ENCODE data around the gene KLF15.

The KLF15 gene

DNA sequence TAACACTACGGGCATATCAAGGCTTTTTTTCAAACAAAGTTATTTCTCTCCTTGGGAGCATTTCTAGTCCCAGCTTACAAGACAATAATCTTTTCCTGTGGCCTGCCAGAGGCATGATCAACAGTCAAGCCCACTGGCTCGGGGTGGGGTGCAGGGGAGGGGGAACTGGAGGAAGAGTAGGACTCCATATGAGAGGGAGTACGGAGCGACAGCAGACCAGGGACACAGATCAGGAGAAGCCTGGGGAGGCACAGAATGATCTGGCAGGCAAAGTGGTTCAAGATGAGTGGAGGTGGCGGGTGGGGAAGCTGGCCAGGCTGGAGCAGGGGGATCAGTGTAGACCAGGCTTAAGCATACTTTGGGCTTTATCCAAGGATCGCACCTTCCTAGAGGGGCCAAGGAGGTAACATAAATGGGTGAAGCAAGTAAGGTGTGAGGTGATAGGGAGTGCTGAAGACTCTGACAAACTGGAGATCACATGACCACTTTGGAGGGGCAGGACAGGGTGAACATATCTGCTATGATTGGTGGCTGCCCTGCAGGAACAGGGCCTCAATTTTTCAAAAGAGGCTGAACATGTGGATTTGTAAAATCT, 37.4 kb downstream of the KLF15 start:
- no peak for DNase-seq

DNA sequence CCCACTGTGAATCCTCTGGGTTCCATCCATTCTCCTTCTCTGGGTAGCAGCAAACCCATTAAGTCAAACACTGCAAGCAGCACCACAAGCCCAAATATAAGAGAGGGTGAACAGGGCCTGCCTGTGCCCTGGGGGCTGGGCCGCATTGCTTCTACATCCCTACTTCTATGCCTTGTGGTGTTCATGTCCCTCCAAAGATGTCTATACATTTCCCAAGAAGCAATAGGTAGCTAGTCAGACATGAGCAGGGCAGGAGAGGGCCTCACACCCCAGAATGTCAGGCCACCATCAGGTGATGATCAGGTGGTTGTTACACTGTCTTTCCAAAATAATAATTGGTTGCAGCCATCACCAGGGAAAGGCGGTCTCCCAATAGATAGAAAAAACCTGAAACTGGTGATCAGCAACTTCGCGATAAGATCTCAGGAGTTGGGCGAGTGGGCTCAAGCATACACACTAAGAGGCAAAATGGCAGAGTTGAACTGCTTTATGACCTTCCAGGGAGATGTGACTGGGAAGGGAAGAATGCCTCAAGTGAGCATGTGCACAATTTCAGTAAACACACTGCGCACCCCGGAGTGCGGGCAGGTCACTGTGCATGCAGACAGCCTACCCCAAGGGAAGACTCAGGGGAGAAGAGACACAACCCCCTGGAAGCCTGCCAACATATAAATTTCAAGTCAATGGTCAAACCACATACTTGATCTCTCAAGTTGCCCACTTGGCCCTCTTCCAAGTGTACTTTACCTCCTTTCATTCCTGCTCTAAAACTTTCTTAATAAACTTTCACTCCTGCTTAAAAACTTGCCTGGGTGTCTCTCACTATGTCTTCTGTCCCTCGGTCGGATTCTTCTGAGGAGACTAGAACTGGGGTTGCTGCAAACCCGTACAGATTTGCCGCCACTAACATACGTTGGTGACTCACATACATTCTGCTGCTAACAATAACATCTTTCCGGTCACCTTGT, 39.9 kb downstream of the KLF15 start:
- DNase-seq, result no peak

DNA sequence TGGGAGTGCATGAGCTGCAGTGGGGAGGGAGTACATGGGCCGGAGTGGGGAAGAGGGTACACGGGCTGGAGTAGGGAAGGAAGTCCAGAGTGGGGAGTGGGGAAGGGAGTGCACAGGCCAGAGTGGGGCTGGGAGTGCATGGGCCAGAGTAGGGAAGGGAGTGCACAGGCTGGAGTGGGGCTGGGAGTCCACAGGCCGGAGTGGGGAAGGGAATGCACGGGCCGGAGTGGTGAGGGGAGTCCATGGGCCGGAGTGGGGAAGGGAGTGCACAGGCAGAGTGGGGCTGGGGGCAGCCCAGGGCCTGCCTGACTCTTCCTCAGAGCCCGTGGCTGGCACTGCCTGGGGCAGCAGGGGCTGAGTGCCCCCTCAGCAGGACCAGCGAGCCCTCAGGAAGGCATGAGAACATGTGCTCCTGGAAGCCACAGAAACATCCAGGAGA, 40.7 kb downstream of the KLF15 start:
- no peak for DNase-seq

DNA sequence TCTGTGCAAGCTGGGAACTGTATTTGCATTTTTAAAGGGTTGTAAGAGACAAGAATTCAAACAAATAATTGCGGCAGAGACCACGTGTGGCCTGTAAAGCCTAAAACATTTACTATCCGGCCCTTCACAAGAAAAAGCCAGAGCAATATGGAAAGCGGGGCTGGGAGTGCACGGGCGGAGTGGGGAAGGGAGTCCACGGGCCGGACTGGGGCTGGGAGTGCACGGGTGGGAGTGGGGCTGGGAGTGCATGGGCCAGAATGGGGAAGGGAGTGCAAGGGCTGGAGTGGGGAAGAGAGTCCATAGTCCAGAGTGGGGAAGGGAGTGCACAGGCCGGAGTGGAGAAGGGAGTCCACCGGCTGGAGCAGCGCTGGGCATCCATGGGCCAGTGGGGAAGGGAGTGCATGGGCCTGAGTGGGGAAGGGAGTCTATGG, 41.2 kb downstream of the KLF15 start:
- DNase-seq, result no peak

DNA sequence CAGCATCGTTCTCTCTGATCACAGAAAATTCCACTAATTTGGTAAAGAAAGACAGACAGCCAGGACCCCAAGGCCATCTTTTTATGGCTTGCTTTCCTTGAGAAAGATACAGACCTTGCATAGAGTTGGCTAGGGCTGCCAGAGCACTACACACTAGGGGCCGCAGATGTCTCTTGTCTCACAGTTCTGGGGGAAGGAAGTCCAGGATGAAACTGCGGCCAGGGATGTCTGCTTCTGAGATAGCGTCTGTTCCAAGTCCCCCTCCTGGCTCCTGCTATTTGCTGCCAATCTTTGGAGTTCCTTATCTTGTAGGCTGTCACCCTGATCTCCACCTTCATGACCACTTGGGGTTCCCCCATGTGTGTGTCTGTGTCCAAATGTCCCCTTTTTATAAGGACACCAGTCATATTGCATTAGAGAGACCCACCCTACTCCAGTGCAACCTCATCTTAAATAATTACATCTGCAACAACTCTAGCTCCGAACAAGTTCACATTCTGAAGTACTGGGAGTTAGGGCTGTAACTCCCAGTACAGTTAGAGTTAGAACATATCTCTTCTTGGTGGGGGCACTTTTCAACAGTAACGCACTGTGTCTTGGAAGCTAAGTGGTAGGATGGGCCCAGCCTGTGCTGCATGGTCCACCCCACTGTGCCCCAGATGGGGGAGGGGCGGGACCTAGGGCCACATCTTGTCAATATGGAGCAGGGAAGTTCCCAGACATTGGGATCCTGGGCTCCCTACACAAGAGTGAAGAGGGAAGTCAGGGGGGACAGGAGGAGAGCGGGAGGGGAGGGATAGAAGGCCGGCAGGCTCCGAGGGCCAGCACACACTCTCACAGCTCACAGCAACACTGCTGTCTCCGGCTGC, 42.2 kb downstream of the KLF15 start:
- DNase-seq, result no peak

DNA sequence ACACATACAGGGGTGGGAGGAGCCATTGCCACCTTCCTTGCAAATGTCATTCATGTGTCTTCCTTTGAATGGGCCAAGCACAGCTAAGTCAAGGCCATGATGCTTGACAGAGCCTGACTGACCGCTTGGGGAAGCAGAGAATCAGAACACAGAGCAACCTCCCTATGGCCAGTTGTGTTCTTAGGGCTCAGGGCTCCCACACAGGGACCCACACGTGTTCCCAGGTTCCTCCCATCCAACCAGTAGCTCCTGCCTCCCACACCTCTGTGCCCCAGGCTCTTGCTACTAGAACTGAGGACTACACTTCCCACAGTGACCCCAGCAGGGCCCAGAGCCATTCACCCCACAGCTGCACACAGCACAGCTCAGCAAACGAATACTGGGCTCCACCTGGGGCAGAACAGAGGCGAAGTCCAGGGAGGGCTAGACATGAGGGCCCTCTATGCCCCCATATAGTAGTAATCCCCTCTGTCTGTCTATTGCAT, 42.9 kb downstream of the KLF15 start:
- DNase-seq, result no peak

DNA sequence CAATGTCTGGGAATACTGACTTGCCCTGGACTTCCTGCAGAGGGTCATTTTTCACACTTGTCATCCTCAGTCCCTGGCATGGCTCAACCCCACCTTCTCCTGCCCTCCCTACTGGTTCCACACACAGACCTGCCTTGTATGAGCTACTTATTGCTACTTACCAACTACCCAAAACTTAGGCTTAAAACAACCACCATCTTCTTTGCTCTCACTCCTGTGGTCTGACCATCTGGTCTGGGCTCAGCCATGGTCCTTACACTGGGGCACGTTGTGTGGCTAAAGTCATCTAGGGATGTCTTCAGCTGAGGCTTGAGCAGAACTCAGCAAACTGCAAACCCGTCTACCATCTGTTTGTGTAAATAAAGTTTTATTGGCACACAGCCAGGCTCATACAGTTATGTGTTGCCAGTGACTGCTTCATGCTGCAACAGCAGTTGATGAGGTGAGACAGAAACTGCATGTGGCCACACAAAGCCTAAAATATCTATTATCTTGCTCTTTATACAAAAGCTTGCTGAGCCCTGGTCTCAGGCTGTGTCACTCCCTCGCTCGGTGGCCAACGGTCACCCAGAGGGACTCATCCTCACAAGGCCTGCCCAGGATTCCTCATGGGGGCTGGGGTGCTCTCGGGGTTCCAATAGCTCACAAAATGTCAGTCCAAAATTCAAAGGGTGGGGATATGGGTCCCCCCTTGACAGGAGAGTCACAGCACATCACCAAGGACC, 43.5 kb downstream of the KLF15 start:
- no peak for DNase-seq

DNA sequence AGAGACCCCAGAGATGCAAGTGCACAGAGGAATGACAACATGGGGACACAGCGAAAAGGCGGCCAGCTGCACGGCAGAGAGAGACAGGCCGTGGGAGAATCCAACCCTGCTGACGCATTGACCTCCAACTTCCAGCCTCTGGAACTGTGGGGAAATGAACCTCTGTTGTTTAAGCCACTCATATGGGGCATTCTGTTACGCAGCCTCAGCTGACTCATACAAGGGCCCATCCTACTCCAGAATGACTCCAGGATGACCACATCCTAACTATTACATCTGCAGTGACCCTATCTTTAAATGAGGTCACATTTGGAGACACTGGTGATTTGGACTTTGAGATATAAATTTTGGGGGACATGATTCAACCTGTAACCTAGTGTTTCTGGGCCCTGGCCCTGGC, 44.0 kb downstream of the KLF15 start:
- no peak for DNase-seq

DNA sequence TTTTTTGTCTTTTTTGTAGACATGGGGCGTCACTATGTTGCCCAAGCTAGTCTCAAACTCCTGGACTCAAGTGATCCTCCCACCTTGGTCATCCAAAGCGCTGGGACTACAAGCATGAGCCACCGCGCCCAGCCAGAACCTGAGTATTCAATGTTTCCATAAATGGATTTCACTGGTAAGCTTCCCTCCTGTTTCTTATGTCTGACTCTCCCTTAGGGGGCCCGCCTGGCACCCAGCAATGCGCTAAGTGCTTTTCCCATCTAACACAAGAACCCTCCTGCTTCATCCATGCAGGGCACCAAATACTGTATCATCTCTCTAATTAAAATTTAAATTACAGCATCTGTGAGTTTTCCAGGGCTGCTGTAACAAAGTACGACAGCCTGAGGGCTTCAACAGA, 44.9 kb downstream of the KLF15 start:
- no peak for DNase-seq

DNA sequence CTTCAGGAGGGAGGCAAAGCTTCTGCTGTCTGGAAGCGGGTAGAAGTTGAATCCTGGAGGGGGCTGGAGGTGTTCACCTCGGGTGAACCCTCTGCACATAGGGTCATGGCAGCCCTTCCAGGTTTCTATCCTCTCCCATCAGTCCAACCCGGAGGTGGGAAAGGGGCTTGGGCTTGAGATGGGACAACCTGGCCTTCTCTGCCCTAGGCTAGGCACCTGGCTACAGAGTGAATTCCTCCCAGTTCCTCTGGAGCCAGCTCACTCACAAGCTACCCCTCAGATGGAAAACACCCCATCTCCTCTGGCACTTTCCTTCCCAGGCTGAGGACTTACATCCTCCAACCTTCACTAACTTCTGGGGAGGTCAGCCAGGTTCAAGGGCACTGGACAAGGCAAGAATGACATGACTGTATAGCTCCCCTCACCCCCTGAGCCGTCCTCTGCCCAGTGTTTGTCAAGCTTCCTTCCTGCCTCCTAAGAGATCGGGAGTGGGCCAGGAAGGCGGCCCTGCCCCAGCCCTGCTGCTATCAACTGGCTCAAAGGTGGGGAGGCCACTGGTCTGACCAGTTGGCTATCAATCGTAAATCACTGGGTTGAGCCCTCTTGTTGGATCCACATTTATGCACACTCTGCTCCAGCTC, 45.8 kb downstream of the KLF15 start:
- no peak for DNase-seq

DNA sequence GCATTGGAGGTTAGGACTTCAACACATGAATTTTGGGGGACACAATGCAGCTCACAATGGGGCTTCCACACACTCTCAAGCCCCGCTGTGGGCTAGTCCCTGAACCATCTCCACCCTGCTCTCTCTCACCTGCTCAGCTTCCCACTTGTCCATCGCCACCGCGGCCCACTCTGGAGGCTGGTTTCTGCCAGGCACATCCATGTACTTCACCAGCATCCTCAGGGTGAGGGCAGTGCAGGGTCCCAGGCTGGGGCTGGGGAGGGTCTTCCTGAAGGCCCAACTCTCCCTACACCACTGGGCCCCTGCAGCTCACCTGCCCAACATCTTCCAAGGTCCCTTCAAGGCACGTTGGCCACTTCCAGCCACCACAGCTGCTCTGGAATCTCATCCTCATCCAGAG, 46.4 kb downstream of the KLF15 start:
- DNase-seq, result no peak

DNA sequence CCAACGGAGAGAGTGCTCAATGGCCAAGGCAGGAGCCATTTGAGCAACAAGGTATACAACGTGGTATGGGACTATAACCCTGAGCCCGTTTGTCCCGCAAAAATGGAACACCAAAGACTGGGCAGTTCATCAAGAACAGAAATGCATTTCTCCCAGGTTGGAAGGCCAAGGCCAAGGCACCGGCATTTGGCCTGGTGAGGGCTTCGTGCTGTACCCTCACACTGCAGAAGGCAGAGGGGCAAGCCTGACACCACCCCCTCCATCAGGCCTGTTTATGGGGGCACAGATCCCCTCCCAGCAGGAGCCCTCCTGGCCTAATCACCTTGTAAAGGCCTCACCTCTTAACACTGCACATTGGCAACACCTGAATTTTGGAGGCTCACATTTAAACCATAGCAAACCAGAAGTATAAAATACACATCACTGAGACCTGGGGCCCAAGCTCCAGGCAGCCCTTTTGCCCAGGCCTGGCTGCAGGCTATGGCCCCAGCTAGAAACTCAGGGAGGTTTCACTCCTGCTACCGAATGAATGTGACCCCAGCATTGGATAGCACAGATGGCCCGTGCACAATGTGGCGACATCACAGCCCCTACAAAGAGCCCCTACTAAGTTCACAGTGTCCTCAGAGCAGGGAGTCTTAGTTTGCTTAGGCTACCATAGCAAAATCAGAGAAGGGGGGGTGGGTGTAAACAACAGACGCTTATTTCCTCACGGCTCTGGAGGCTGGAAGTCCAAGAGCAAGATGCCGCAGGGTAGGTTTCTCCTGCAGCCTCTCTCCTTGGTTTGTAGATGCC, 47.1 kb downstream of the KLF15 start:
- no peak for DNase-seq

DNA sequence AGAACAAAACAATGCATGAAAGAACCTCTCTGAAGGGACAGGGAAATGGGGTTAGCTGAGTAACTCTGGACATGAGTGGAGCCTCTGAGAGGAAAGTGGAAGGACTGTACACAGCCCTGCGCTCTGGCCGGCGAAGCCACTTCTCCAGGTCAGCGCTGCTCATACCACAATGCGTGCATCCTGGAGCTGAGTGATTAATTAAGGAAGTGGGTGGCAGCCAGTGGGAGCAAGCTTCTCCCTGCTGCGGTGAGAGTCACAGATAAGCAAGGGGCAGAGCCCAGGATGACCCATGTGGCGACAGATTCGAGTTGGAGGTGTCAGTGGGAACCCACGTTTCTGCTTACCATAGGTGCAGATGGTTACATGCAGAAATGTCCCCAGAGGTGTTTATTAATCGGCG, 48.0 kb downstream of the KLF15 start:
- no peak for DNase-seq

DNA sequence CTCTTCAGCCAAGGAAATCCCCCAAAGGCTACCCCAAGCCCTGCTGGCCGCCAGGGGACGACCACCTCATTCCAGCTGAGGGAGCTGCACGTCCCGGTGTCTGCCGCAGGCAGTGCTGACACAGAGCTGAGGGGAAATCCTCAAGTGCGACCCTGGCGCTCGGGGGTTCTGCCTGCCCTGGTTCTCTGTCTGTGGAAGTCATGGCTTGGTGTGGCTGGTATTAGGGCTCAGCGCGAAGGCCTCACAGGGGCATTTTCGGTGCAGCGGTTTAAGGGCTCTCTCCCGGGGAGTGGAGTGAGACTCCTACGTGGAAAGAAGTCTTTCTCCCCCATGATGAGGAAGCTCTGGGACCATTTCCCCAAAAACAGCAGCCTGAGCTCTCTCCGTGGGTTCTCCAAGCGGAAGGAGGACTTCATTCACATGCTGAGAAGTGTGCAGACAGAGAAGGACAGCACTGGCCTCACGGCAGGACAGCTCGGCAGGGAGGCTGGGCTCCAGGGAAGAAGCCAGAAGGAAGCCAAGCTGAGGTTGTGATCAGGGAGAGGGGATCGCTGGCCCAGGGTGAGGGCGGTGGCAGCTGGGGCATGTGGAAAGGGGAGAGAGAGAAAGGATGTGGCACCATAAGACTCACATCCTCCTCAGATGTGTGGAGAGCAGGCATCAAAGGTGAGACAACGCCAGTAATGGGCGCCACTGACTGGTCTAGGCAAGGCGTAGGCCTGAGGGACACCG, 48.6 kb downstream of the KLF15 start:
- no peak for DNase-seq

DNA sequence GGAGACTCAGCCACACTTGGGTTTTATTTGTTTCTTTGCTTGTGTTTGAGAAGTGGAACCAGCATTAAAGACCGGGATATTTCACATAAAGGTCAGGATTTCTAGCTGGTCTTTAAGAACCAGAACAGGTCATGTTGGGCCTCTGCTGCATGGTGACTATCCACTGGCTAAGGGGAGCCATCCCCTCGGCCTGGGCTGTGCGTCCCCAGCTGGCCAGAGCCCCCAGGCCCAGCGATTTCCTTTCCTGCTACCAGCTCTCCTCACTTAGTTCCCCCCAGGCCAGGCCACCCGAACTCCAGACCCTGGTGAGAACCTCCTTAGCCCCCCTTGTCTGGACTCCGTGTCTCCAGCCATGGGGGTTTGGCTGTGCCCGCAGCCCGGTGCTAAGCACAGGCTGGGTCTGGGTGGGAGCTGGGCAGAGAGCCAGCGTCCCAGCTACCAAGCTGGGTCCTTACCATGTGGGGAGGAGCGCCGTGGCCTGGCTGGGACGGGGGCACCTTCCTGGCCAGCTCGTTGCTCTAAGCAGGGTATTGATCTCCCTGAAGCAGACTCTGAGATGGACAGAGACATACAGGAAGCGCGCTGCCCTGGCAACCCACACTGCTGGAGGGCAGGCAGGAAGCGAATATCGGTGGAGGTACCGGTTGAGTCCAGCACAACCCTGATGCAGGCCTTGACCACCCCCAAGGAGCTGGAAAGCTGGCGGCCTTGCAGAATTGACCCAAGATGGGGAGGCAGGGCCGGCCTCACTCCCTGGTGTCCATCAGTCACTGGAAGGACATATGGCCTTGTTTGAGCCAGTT, 49.4 kb downstream of the KLF15 start:
- DNase-seq, result no peak

DNA sequence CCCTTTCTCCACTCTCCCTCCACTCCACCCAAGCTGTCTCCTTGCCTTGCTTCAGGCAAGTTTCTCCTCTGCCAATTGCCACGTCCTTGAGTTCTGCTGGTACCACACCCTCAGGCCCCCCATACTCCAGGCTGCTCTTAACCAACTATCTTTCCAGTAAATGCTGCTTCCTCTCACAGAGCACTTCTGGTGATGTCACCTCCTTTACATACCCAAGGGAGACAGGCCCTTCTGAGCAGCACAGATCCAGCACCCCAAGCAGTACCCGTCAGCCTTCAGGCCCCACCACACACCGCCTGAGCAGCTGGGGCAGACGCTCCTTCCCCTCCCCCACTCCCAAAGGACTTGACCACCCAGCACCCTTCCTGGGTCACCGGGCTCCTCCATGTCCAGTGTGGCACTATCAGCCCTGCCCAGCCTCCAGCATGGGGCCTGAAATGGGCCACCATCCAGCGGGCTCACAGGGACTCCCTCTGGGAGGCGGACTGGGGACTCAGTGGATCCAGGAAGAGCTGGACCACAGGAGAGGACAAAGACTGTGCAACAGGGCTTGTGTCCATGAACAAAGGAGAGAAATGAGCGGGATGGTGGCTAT, 50.2 kb downstream of the KLF15 start:
- no peak for DNase-seq

DNA sequence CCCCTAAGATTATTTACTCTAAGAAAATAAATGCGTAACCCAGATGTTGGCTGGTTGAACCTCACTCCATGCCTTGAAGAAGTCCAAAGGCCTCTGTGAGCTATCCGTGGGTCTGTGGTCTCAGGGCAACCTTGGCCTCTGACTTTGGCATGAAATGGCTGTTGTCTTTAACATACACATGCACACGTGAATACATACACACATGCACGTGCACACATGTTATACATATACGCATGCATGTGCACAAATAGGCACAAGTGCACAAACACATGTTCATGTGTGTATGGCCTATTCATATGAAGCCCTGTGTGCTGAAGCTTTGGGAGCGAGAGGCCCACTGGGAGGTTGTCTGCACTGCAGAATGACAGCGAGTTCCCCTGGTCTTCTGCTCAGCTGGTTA, 50.8 kb downstream of the KLF15 start:
- DNase-seq, result no peak

DNA sequence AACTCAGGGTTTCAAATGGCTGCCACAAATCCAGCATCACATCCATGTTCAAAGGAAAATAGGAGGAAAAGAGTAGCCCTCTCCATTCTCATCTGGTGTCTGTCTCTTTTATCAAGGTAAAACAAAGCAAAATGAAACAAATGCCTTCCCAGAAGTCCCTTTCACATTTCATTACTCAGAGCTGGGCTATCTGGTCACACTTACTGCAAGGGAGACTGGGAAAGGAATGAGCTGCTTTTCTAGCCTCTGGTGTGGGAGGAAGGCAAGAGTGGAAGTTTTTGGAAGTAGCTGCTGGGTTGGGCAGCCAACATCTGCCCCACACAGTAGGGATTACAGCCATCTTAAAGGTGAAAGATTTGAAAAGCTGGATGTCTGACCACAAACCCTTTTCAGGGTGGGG, 51.8 kb downstream of the KLF15 start:
- DNase-seq, result no peak

DNA sequence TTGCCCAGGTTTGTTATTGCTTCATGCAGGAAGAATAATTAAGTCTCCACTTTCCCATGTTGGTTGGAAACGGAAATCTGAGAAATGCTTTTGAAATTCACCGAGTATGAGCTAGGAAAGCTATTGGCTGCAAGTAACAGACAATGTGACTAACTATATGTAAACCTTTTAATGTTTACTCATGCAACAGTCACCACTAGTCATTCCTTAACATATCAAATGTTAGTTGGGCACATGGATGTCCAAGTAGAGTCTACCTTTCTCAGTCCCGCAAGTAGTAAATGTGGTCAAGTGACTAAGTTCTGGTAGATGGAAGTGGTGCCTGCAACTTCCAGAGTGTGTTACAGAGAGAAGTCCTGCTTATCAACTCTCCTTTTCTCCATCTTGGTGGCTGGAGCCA, 52.5 kb downstream of the KLF15 start:
- no peak for DNase-seq

Data from C1 segment of cervical spinal cord (tissue), 14 donors.